Thoracic aorta (tissue), 2 donors: Measurements from ENCODE around the gene UBE2E2. TPM values are rescaled to one million over a fixed set of nuclear protein-coding genes. Genes with fewer than 3 reads are reported as not detected.

ENCODE experiments used
- ATAC-seq: fragments of 150-250 bp; one replicate; pipeline ENCODE4 v1.8.0; 2017; ENCODE audit warnings: low read depth; ENCODE audit not compliant: insufficient number of reproducible peaks, low FRiP score
- DNase-seq: peaks from one replicate; pipeline ENCODE4 v3.0.0-alpha.2; 2020; ENCODE audit warnings: low spot score
- H3K27ac ChIP-seq, 2 donors: fragments of 200-600 bp; sonication (generic); 1 replicate in 1 of 2; 2 replicates in 1 of 2; pipeline ENCODE4 v1.5.1; 2016; ENCODE audit warnings: mild to moderate bottlenecking in 2 of 2, moderate library complexity in 2 of 2
- H3K27me3 ChIP-seq: fragments of 200-600 bp; sonication (generic); replicated peaks from 2 replicates; pipeline ENCODE4 v1.6.0; 2016; ENCODE audit warnings: mild to moderate bottlenecking; ENCODE audit not compliant: insufficient read depth
- H3K36me3 ChIP-seq: fragments of 200-600 bp; sonication (generic); one replicate; pipeline ENCODE4 v1.5.1; 2016
- H3K4me1 ChIP-seq, 2 donors: fragments of 200-600 bp; sonication (generic); 1 replicate in 1 of 2; 2 replicates in 1 of 2; pipeline versions ENCODE4 v1.5.1 to v1.6.0; 2016; ENCODE audit warnings: low read depth in 2 of 2, mild to moderate bottlenecking in 1 of 2; ENCODE audit not compliant: control insufficient read depth in 1 of 2
- H3K4me3 ChIP-seq: fragments of 200-600 bp; sonication (generic); 2 replicates; pipeline ENCODE4 v1.5.1; 2016; ENCODE audit warnings: mild to moderate bottlenecking
- H3K9me3 ChIP-seq: fragments of 200-600 bp; sonication (generic); 2 replicates; pipeline ENCODE4 v1.5.1; 2016
- CTCF ChIP-seq: fragments of 200-600 bp; sonication (generic); IDR thresholded peaks from one replicate; pipeline ENCODE4 v1.5.1; 2019; ENCODE audit warnings: antibody characterized with exemption
- total RNA-seq, 2 donors: library from RNA; depleted of rRNA; stranded (reverse); fragments of >200 nt; gene quantifications; one replicate each; pipeline versions ENCODE4 v1.1.0 to v1.2.3, GENCODE V29; 2016

Gene UBE2E2
- total RNA-seq, 2 donors from 2014 or later, result 30.3 to 44.0 TPM

GRCh38 chr3:23455084-23455483, 252.0 kb downstream of the UBE2E2 start:
- no peak for DNase-seq
- Histone ChIP-seq H3K27me3 (no peaks in the 10 kb centered on the region), H3K27ac (no peak overlapping the region)

GRCh38 chr3:23455775-23456174, 252.6 kb downstream of the UBE2E2 start:
- Histone ChIP-seq H3K27me3 (no peaks in the 10 kb centered on the region), H3K9me3 (no peaks in the 10 kb centered on the region), H3K27ac (no peak overlapping the region), H3K4me1 (peaks cover 23 to 46% of the 10 kb centered on the region in 2 donors), H3K36me3 (no peaks in the 10 kb centered on the region), H3K4me3 (no peak overlapping the region)
- no peak for ATAC-seq
- DNase-seq, result no peak
- no peak for TF ChIP-seq CTCF

More at GRCh38 chr3:23455084-23455483, 252.0 kb downstream of the UBE2E2 start:
- Histone ChIP-seq H3K4me1 (peaks cover 20 to 42% of the 10 kb centered on the region in 2 donors), H3K36me3 (no peaks in the 10 kb centered on the region), H3K9me3 (no peaks in the 10 kb centered on the region), H3K4me3 (no peak overlapping the region)
- ATAC-seq, result no peak
- no peak for TF ChIP-seq CTCF

GRCh38 chr3:23457697-23458096, 254.6 kb downstream of the UBE2E2 start:
- Histone ChIP-seq H3K4me3 (no peak overlapping the region), H3K36me3 (no peaks in the 10 kb centered on the region), H3K4me1 (peaks cover 23 to 37% of the 10 kb centered on the region in 2 donors), H3K27me3 (no peaks in the 10 kb centered on the region), H3K27ac (no peak overlapping the region), H3K9me3 (no peaks in the 10 kb centered on the region)
- no peak for TF ChIP-seq CTCF
- no peak for ATAC-seq
- DNase-seq, result no peak

GRCh38 chr3:23459465-23459864, 256.3 kb downstream of the UBE2E2 start:
- Histone ChIP-seq H3K4me3 (no peak overlapping the region), H3K4me1 (peaks cover 18 to 29% of the 10 kb centered on the region in 2 donors), H3K9me3 (no peaks in the 10 kb centered on the region), H3K36me3 (no peaks in the 10 kb centered on the region), H3K27ac (no peak overlapping the region), H3K27me3 (no peaks in the 10 kb centered on the region)
- ATAC-seq (no peak), DNase-seq (no peak)
- no peak for TF ChIP-seq CTCF

GRCh38 chr3:23459889-23460546, 256.9 kb downstream of the UBE2E2 start:
- Histone ChIP-seq H3K36me3 (no peaks in the 10 kb centered on the region), H3K27me3 (no peaks in the 10 kb centered on the region), H3K27ac (no peak overlapping the region), H3K9me3 (no peaks in the 10 kb centered on the region), H3K4me3 (no peak overlapping the region), H3K4me1 (peaks cover 13 to 23% of the 10 kb centered on the region in 2 donors)
- DNase-seq (no peak), ATAC-seq (no peak)
- no peak for TF ChIP-seq CTCF
